CD4-positive, alpha-beta T cell treated with Interferon gamma for 1 hour (primary cell): Measurements from ENCODE around the gene PPID.
"Not testable (repeated sequence)": the region's sequence is repeated elsewhere in the genome, so short reads cannot be mapped to it uniquely, and the experiment has no call there.

Experiments used
- DNase-seq: peaks from one replicate; pipeline ENCODE4 v3.0.0-alpha.2; 2020

PPID gene

DNA sequence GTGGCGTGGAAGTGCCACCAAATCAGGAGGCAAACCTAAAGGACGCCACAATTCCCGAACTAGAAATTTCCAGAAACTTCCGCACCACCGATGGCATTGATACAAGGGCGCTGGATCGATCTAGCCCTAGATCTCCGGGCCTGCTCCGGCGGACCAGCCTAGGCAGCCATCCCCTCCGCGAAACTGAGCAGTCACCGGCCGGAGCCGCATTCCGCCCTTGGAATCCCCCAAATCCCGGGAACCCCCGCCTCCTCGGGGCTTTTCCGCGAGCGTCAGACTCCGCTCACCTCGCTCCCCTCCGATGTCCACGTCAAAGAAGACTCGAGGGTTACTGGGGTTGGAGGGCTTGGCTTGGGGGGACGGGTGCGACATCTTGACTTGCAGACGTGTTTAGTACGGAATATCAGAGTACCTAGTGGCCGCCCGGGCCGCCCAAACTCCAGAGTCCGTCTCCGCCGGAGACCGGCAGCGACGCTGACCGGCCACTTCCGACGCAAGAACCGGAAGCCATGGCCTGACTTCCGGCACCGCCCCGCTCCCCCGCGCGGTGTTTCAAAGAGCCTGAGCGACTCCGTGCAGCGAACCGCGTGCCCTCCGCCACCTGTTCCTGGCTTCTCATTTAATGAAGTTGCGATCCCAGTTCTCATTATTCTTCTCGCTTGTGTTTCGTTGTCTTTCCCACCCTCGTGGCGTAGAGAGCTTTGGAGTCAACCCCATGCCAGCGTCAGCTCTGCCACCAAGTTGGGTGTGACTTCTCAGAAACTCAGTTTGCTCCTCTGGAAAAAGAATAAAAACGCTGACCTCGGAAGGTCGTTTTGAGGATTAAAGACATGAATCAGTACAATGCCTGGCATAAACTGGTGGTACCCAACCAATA, at the start of gene PPID:
Gene PPID (minus strand): TSS at position 480 of the 877 bp plus-strand sequence. CDS start 108 bp downstream, at position 372.
- peak; percentile 78 for DNase-seq

DNA sequence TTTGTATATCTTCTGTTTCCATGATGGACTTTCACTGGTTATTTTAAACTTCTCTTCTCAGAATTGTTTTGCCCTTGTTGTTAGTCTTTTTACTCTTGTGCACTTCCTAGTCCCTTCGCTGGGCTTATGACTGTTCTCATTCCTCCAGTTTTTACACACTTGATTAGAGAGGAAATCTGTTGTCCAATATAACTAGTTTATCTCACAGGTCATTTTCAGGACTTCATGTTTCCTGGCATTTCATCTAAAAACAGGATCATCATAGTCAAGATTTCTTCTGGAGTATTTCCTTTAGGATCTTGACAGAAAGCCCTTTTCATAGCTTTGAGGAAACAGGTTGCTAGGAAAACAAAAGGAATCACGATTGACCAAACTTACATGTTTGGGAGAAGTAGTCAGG, 48.6 kb upstream of the PPID start:
- DNase-seq, result no peak

DNA sequence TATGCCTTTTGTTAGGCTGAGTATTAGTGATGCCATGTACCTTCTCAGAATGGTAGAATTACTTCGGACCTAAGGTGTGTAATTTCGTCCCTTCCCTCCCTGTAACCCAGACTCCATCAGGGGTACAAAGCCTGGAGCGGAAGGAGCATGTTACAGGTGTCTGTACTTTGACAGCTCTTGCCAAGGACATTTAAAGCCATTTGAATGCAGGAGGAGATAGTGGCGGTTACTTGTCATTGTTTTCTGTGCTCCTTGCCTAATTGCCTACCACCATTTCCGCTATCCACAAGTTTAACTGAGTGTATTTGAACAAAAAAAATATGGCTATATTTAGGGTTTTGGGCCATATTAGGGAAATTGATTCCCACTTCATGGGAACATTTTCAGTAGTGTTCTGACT, 47.5 kb upstream of the PPID start:
- no peak for DNase-seq

DNA sequence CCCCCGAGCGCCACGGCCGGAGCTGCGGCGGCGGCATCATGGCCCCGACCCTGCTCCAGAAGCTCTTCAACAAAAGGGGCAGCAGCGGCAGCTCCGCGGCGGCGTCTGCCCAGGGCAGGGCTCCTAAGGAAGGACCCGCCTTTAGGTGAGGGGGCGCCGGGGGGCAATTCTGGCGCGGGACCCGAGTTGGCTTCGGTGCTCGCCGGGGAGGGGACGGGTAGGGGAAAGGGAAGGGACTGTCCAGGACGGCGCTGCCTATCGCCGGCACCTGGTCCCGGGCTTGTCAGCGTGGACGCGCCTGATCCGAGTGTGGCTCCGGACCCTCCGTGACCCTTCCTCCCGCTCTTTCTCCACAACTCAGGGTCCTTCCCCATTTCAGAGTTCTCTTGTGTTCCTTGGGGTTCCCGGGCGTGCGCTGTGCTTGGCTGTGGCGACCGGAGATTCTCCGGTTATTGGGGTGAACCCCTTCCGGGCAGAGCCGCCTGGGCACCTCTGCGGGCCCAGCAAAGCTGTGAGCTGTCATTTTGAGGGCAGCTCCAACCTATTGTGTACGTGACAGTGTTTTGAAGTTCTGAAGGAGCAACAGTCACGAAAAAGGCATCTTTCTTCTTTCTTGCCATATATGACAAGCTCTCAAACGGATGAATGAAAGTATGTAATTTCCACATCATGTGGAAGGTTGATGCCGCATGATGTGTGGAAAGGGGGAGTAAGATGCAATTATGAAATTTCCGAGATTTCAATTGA, 46.2 kb upstream of the PPID start:
- DNase-seq, result peak; percentile 34

DNA sequence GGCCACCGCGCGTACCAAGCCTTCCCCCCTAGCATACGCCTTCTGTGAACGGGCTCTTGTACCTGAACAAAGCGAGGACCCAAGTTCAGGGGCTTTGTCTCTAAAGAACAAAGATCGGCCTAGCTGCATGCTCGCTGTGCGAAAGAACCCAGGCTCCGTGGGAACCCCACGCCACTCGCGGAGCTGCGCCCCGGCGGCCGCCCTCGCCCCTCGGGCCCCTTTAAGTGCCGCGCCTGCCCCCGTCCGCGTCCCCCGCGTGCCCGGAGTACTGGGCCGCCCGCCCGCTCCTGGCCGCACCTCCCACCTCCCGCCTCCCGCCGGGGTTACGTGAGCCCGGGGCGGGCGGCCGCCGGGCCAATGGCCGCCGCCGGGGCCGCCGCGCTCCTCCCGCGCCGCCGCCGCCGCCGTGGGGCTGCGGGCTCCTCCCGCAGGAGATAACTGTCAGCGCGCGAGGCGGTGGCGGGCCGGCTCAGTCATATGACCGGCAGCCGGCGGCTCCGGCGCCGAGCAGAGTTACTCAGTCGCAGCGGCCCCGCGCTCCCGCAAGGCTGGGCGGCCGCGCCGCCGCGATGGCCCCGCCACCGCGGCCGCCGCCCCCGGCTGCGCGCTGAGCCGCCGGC, 45.5 kb upstream of the PPID start, which contains the start of gene FNIP2:
Gene FNIP2 (plus strand): TSS at position 472 of the 620 bp plus-strand sequence. CDS start 187 bp downstream, outside the sequence.
- peak; percentile 67 for DNase-seq

DNA sequence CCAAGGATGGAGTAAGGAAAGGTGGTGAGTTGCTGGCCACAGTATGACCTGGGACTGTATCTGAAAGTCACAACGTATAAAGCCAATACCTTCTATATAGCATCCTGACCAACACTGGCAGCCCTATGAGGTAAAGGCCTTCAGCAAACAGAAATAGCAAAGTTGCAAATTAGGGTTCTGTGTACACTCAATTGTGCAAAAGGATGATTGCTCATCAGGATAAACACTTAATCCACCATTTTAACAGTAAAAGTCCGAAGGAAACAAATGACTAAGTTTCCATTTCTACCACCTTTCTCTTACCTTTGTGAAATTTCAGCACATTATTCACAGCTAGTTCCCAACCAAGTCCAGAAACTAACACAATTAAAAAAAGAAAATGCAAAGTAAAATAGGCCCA, 44.3 kb upstream of the PPID start:
- no peak for DNase-seq

DNA sequence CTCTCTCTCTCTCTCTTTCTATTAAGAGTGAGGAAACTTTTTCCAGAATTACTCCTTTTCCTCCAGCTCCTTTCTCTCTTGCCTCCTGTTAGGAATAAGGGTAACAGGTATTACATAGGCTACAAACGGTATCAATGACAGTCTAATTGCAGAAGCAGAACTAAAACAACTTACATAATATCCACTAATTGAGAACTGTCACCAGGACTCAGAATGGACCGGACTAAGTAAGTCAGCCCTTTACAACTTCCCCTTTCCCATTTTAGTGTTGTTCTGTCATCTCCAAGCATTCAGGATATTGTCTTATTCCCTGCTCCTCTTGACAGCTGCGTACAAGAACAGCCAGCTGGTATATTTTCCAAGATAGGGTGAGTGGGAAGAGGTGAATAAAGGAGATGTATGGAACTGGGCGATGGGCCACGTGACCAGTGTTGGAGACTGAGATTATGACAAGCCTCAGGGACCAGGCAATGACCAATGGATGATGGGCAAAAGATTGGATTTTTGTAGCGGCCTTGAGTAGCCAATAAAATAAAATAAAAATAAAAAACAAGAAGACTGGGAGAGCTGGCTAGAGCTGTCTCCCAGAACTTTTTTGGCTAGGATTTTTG, 43.3 kb upstream of the PPID start:
- DNase-seq, result no peak

DNA sequence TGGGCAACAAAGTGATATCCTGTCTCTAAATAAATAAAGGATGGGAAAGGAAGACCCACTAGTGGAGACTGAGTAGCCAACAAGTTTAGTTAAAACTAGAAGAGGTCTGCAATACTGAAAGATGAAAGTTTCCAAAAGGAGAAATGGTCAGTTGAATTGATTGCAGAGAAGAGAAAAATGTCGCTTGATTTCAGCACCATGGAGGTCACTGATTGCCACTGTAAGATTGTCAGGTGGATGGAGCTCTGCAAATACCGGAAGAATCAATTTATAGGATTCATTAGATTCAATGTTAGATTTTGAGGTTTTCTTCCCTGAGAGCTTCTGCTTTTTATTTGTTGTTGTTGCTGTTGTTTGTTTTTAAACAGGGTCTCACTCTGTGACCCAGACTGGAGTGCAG, 40.3 kb upstream of the PPID start:
- DNase-seq, result no peak

DNA sequence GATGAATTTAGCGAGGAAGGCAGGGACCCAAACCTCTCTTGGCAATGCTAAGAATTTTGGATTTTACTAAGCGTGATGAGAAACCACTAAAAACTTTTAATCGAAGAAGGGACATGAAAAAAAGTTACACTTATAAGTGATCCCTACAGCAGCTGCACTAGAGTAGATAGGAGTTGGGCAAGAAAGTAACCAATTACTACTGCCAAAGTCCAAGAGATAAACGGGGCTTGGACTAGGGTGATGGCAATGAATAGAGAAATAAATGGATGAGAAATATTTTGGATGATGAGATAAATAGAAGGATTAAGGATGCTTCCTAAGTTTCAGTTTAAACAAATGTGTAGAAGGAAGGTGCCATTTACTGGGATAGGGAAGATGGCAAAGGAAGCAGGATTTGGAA, 39.4 kb upstream of the PPID start:
- no peak for DNase-seq

DNA sequence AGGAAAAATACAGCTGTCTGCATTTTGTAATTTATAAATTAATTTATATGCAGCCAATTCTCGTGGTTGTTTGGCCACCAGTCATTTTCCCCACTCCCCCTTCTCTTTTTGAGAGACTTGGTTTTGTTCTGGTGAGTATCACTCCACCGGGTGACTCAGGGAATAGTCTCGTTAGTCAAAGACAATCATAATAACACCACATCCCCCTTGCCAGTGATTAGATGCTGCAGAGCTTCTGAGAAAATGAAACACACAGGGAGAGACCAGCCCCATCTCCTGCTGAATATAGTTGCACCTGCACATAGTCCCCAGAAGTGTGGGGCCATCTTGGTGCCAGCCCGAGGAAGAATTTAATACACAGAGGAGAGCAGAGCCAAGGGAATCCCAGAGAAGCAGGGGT, 37.7 kb upstream of the PPID start:
- no peak for DNase-seq

DNA sequence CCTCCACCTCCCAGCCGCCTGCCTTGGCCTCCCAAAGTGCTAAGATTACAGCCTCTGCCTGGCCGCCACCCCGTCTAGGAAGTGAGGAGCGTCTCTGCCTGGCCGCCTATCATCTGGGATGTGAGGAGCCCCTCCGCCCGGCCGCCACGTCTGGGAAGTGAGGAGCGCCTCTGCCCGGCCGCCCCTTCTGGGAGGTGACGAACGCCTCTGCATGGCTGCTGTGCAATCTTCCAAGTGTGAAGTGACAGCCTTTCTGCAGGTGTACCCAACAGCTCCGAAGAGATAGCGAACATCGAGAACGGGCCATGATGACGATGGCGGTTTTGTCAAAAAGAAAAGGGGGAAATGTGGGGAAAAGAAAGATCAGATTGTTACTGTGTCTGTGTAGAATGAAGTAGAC, 36.3 kb upstream of the PPID start:
- DNase-seq, result not testable (repeated sequence)

DNA sequence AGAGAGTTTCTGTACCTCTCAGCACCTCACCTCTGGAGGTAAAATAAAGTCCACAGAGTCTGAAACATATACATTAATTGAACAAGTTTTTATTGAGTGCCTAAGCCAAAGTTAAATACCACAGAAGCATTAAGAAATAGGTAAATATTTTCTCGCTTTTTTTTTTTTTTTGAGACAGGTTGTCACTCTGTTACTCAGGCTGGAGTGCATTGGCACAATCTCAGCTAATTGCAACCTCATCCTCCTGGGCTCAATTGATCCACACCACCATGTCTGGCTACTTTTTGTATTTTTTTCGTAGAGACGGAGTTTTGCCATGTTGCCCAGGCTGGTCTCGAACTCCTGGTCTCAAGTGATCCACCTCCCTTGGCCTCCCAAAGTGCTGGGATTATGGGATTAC, 35.5 kb upstream of the PPID start:
- DNase-seq, result no peak

DNA sequence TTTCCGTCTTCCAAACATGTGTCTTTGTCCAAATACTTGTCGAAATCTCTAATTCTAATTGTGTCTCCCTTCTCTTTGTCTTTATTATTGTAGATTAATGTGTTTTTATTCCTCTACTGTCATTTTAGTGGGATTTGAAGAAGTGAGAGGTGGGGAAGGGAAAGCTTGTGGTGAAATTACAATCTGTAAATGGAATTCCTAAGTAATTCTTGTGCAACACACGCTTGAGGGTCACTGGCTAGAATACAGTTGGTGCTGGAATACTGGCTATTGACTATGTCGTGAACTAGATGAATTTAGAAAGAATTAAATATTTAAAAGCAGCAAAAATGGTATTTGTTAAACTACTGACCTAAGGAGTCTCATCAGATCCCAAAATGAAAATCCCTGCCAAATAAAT, 34.9 kb upstream of the PPID start:
- DNase-seq, result no peak

DNA sequence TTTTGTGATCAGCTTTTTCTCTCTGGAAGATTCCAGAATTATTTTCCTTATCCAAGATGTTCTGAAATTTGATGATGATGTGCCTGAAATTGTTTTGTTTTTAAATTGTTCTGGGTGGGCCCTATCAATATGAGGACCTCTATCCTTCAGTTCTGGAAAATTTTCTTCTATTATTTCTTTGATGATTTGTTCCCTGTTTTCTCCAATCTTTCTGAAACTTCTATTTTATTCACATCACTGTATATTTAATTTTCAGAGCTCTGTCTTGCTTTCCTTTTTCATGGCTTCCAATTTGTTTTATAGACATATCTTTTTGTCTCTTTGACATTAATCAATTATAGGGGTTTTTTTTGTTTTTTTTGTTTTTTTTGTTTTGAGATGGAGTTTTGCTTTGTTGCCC, 33.4 kb upstream of the PPID start:
- DNase-seq, result no peak

DNA sequence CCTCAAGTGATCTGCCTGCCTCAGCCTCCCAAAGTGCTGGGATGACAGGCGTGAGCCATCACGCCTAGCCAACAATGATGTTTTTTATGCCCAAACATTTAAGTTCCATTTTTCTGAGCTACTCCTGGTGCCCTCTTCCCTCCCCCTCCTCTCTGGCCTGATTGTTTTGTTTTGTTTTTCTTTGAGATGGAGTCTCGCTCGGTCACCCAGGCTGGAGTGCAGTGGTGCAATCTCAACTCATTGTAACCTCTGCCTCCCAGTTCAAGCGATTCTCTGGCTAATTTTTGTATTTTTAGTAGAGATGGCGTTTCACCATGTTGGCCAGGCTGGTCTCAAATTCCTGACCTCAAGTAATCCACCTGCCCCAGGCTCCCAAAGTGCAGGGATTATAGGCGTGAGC, 32.6 kb upstream of the PPID start:
- not testable (repeated sequence) for DNase-seq

DNA sequence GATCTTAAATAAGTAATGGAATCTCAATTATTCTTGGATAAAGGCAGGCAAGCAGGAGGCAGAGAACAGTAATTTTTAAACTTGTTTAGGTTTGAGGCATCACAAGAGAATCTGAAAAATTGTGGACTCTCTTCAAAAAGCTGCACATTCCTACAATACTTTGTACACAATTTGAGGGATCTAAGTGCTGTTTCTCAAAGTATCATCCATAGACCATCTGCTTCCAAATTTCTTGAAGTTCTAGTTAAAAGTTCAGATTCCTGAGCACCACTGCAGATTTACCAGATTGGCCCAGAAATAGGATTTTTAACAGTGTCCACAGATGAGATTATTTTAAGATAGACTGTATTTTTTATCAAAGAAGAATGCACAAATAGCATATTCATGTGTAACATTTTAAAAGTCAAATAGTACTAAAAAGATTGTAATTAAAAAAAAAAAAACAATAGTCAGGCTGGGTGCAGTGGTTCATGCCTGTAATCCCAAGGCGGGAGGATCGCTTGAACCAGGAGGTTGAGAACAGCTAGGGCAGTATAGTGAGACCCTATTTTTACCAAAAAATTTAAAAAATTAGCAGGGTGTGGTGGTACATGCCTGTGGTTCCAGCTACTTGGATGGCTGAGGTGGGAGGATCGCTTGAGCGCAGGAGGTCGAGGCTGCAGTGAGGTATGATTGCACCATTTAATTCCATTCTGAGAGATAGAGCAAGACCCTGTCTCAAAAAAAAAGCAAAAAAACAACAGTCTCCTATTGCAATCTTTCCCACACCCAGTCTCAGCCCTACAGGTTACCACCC, 31.4 kb upstream of the PPID start:
- no peak for DNase-seq

DNA sequence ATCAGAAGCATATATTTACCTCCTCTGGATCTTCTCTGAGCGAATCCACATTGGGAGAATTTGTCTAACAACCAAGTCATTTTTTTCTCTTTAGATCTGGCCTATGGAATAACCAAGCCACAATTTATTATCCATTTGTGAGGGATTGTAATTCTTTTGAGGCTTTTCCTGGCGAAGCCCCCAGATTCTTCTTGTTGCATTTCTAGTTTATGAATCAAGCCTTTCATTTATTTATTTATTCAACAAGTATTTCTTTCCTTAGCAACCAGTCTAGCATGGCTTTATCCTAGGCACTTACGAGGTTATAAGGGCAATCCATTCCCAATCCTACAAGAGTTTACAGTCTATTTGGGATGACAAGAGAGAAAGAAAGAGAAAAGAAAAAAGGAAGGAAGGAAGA, 27.2 kb upstream of the PPID start:
- DNase-seq, result no peak

DNA sequence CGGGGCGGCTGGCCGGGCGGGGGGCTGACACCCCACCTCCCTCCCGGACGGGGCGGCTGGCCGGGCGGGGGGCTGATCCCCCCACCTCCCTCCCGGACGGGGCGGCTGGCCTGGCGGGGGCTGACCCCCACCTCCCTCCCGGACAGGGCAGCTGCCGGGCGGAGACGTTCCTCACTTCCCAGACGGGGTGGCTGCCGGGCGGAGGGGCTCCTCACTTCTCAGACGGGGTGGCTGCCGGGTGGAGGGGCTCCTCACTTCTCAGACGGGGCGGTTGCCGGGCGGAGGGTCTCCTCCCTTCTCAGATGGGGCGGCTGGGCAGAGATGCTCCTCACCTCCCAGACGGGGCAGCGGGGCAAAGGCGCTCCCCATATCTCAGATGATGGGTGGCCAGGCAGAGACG, 23.3 kb upstream of the PPID start:
- DNase-seq, result not testable (repeated sequence)

DNA sequence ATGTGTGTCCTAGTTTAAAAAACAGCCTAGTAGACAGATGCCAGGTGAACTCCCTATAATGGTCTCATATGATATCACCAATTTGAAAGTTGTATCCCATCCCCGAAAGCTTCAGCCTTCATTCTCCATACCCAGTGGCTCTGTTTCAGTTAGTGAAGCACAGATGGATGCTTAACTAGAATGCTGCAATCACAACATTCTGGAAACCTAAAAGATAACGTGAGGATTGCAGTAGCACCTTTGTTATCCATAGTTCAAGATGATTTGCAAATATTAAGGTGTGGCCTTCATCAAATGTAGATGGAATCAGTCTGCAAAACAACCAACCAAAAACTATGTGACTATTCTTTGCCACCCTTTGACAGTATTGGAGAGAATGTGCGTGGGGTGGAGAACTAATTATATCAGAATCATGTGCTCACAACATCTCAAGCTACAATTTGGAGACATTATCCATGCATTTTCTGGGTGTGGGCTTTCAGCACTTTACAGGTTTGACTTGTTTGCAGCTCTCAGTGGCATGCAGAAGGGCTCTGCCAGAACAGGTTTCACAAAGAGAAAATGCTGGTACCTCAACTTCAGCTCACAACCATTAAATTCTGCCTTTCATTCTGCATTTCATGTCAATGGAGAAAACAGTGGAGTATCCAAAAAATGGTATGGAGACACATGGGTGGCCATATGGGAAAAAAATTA, 18.3 kb upstream of the PPID start:
- DNase-seq, result no peak

DNA sequence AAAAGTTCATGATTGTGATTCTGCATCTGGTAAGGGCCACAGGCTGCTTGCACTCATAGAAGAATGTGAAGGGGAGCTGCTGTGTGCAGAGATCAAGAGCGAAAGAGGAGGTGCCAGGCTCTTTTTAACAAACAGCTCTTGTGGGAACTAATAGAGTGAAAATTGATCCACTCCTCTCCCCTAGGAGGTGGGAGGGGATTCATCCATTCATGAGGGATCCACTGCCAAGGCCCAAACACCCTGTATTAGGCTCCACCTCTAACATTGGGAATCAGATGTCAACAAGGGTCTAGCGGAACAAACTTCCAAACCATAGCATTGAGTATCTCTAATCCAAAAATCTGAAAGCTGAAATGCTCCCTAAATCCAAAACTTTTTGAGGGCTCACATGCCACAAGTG, 16.4 kb upstream of the PPID start:
- no peak for DNase-seq

DNA sequence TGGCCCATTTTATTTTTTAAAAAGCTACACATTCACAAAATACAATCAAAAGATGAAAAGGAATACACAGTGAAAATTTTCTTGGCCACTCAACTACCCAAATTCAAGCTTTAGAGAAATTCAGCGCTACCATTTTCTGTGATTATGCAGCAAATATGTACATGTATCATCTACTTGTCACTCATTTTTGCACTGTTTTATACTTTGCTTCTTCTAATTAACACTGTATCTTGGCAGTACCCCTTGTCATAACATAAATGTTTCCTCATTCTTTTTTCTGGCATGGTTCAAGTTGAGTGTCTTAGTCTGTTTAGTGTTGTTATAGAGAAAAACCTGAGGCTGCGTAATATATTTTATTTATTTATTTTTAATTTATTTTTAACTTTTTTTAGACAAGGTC, 15.7 kb upstream of the PPID start:
- no peak for DNase-seq
